GM21526 (cell line): Measurements from ENCODE around the gene SLC25A21.
A peak's percentile ranks its signal among the peaks of the same experiment; 100 is the strongest.
"Not testable (repeated sequence)": the region's sequence is repeated elsewhere in the genome, so short reads cannot be mapped to it uniquely, and the experiment has no call there.

Experiments
- ATAC-seq: cut with Tn5 transposase; IDR thresholded peaks from one replicate; pipeline ENCODE4 v1.9.1; 2021; ENCODE audit warnings: moderate library complexity; ENCODE audit not compliant: unreplicated experiment, low FRiP score

The SLC25A21 gene

GRCh38 chr14:36900846-36901245 is 271.6 kb downstream of the SLC25A21 start:
- ATAC-seq, result no peak

GRCh38 chr14:36896300-36896699 is 276.1 kb downstream of the SLC25A21 start:
- not testable (repeated sequence) for ATAC-seq

GRCh38 chr14:36884049-36884448 is 288.4 kb downstream of the SLC25A21 start:
- no peak for ATAC-seq

GRCh38 chr14:36880276-36880675 is 292.1 kb downstream of the SLC25A21 start:
- ATAC-seq, result no peak

- no peak for ATAC-seq
Observed at GRCh38 chr14:36879558-36879957, 292.8 kb downstream of the SLC25A21 start.

GRCh38 chr14:36874396-36875138 is 297.8 kb downstream of the SLC25A21 start:
- ATAC-seq, result no peak

GRCh38 chr14:36870776-36871175 is 301.6 kb downstream of the SLC25A21 start:
- no peak for ATAC-seq

- no peak for ATAC-seq
Observed at GRCh38 chr14:36869125-36869524, 303.3 kb downstream of the SLC25A21 start.

- ATAC-seq, result peak; percentile 82
Observed at GRCh38 chr14:36866867-36867266, 305.5 kb downstream of the SLC25A21 start.

GRCh38 chr14:36863271-36863670 is 309.1 kb downstream of the SLC25A21 start:
- ATAC-seq, result no peak

- ATAC-seq, result not testable (repeated sequence)
Observed at GRCh38 chr14:36862237-36862636, 310.2 kb downstream of the SLC25A21 start.

- ATAC-seq, result no peak
Observed at GRCh38 chr14:36860831-36861230, 311.6 kb downstream of the SLC25A21 start.

GRCh38 chr14:36859119-36859518 is 313.3 kb downstream of the SLC25A21 start:
- ATAC-seq, result no peak

GRCh38 chr14:36857842-36858445 is 314.5 kb downstream of the SLC25A21 start:
- no peak for ATAC-seq

GRCh38 chr14:36857136-36857535 is 315.3 kb downstream of the SLC25A21 start:
- ATAC-seq, result no peak

GRCh38 chr14:36856095-36856878 is 316.1 kb downstream of the SLC25A21 start:
- ATAC-seq, result no peak

- ATAC-seq, result no peak
Observed at GRCh38 chr14:36855396-36855795, 317.0 kb downstream of the SLC25A21 start.

GRCh38 chr14:36852981-36853691 is 319.3 kb downstream of the SLC25A21 start:
- ATAC-seq, result no peak

- no peak for ATAC-seq
Observed at GRCh38 chr14:36848213-36848612, 324.2 kb downstream of the SLC25A21 start.

GRCh38 chr14:36847366-36847765 is 325.0 kb downstream of the SLC25A21 start:
- no peak for ATAC-seq
